Parathyroid adenoma (tissue), 2 donors: ENCODE data around the gene POU6F2.

ENCODE experiments used
- H2AFZ ChIP-seq: fragments of 300-600 bp; sonication (generic); one replicate; pipeline ENCODE4 v1.7.0; 2017; ENCODE audit warnings: antibody characterized with exemption, mild to moderate bottlenecking
- H3K27ac ChIP-seq: fragments of 300-600 bp; sonication (generic); one replicate; pipeline ENCODE4 v1.7.0; 2017
- H3K27me3 ChIP-seq: fragments of 300-600 bp; sonication (generic); one replicate; pipeline ENCODE4 v1.7.0; 2017; ENCODE audit warnings: low read length; ENCODE audit not compliant: control insufficient read depth, insufficient read depth
- H3K36me3 ChIP-seq: fragments of 300-600 bp; sonication (generic); one replicate; pipeline ENCODE4 v1.7.0; 2017; ENCODE audit warnings: low read length; ENCODE audit not compliant: control insufficient read depth, insufficient read depth
- H3K4me1 ChIP-seq: fragments of 300-600 bp; sonication (generic); one replicate; pipeline ENCODE4 v1.7.0; 2017; ENCODE audit warnings: control low read depth
- H3K4me2 ChIP-seq: fragments of 300-600 bp; sonication (generic); one replicate; pipeline ENCODE4 v1.7.0; 2017; ENCODE audit warnings: low read length
- H3K4me3 ChIP-seq: fragments of 300-600 bp; sonication (generic); one replicate; pipeline ENCODE4 v1.7.0; 2017; ENCODE audit warnings: low read depth, low read length
- H3K79me2 ChIP-seq: fragments of 300-600 bp; sonication (generic); one replicate; pipeline ENCODE4 v1.7.0; 2017; ENCODE audit warnings: control low read depth
- H3K9ac ChIP-seq: fragments of 300-600 bp; sonication (generic); one replicate; pipeline ENCODE4 v1.7.0; 2017; ENCODE audit warnings: mild to moderate bottlenecking
- H3K9me3 ChIP-seq: fragments of 300-600 bp; sonication (generic); one replicate; pipeline ENCODE4 v1.7.0; 2017; ENCODE audit warnings: low read length; ENCODE audit not compliant: control insufficient read depth
- TF ChIP-seq, protein P1 (sequence below): fragments of 300-600 bp; sonication (generic); IDR thresholded peaks from one replicate; pipeline ENCODE4 v1.7.0; 2017; ENCODE audit warnings: antibody characterized with exemption, mild to moderate bottlenecking
- donor health status: primary hyperparathyroidism.

Gene POU6F2

DNA sequence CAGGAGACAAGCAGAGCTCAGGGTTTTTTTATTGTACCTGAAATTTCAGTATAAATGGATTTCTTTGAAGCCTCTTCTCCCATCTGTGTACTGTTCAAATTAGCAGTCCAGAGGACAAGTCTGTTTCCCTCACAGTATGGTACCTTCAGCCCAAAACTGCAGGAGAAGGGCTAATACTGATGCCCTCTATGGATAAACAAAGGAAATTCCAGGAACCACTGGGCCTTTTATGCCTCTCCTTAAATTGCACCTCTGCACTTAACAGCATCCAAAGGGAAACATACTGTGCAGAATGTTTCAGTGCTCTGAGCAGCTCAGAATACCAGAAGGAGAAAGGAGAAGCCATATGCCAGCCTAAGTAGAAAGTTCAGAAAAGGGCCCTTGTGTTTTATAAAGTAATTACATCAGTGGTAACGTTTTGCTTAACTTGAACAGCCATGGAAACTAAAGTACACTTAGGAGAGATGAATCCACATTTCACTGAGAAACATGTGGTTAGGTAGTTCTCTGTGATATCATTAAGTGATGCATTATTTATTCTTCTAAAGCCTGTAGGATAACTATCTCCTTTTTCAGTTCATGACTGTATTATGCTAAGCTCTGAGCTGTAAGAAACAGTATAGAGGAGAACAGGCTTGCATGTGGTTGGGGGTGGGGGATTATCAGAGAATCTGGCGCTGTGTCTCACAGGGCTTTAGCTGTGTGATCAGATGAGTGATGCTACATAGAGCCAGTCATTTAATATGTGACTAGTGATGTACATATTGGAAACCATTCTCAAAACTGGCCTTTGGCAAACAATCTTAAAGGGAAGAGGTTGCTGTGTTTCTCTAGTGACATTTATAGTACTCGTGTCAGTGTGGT lies 111.3 kb downstream of the POU6F2 start:
- TF ChIP-seq, protein P1, sequence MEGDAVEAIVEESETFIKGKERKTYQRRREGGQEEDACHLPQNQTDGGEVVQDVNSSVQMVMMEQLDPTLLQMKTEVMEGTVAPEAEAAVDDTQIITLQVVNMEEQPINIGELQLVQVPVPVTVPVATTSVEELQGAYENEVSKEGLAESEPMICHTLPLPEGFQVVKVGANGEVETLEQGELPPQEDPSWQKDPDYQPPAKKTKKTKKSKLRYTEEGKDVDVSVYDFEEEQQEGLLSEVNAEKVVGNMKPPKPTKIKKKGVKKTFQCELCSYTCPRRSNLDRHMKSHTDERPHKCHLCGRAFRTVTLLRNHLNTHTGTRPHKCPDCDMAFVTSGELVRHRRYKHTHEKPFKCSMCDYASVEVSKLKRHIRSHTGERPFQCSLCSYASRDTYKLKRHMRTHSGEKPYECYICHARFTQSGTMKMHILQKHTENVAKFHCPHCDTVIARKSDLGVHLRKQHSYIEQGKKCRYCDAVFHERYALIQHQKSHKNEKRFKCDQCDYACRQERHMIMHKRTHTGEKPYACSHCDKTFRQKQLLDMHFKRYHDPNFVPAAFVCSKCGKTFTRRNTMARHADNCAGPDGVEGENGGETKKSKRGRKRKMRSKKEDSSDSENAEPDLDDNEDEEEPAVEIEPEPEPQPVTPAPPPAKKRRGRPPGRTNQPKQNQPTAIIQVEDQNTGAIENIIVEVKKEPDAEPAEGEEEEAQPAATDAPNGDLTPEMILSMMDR = no peak
- H3K9me3 ChIP-seq = no peaks in the 10 kb centered on the region
- H2AFZ ChIP-seq = no peak overlapping the region
- no peaks in the 10 kb centered on the region for H3K27me3 ChIP-seq
- no peak overlapping the region for H3K4me2 ChIP-seq
- no peaks in the 10 kb centered on the region for H3K79me2 ChIP-seq
- no peak overlapping the region for H3K9ac ChIP-seq
- H3K27ac ChIP-seq = no peak overlapping the region
- H3K4me3 ChIP-seq = no peak overlapping the region
- H3K36me3 ChIP-seq = no peaks in the 10 kb centered on the region
- H3K4me1 ChIP-seq = no peaks in the 10 kb centered on the region

DNA sequence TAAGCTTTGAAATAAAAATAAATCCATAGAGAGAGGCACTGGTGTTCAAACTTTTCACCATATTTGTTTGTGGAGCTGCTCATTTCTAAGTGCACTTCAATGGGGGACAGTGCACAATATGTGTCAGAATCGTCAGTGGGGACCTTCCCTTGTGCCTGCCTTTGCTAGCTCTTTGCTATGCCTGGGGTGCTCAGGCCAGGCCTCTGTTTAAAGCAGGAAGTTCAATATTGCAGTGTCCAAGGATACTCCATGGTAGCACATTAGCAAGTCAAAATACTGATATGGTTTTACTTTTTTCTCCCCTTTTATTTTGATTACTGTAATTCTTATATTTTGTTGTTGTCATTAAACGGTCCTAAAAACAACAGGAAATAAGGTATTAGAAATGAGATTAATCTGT lies 113.4 kb downstream of the POU6F2 start:
- no peak overlapping the region for H3K27ac ChIP-seq
- TF ChIP-seq, protein P1 = no peak
- no peaks in the 10 kb centered on the region for H3K36me3 ChIP-seq
- no peak overlapping the region for H3K9ac ChIP-seq
- H3K4me3 ChIP-seq = no peak overlapping the region
- H3K79me2 ChIP-seq = no peaks in the 10 kb centered on the region
- no peak overlapping the region for H3K4me2 ChIP-seq
- H3K27me3 ChIP-seq = no peaks in the 10 kb centered on the region
- H3K9me3 ChIP-seq = no peaks in the 10 kb centered on the region
- no peaks in the 10 kb centered on the region for H3K4me1 ChIP-seq
- H2AFZ ChIP-seq = no peak overlapping the region

DNA sequence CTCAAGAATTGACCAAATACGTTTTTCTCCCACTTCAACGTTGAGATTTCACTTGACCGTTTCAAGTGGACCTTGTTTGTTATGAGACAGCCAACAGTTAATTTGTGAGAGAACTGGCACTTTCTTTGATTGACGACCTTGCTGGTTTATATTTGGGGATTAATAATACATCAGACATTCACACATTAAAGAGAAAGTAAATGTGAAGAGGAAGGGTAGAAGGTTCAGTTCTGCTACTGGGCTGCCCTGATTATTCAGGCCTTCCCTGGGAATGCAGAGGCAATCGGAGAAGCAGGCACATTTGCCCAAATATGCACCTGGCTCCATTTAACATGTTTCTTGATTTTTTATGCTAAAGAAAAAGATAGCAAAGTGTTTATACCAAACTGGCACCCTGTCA lies 114.1 kb downstream of the POU6F2 start:
- Histone ChIP-seq H3K27ac (no peak overlapping the region), H3K9me3 (no peaks in the 10 kb centered on the region), H3K9ac (no peak overlapping the region), H3K4me1 (no peaks in the 10 kb centered on the region), H3K36me3 (no peaks in the 10 kb centered on the region), H3K4me3 (no peak overlapping the region), H2AFZ (no peak overlapping the region), H3K4me2 (no peak overlapping the region), H3K27me3 (no peaks in the 10 kb centered on the region), H3K79me2 (no peaks in the 10 kb centered on the region)
- TF ChIP-seq, protein P1 = no peak

DNA sequence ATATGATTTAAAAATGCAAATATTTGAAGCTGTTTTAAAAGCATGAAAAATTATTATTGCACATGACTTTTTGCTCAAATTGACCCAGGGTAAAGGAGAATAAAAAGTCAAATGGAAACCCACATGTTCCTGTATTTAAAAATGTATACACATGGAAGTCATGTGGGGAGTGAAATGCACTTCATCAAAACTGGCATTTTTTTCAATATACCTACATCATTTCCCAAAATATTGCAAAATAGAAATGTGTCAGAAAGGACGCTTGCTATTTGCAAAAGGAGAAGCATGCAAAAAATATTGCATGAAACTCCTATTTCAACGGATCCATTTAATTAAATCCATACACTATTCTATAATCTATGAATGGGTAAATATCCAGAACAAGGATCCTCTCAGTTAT lies 117.0 kb downstream of the POU6F2 start:
- Histone ChIP-seq H3K79me2 (no peaks in the 10 kb centered on the region), H3K9me3 (no peaks in the 10 kb centered on the region), H3K27me3 (no peaks in the 10 kb centered on the region), H3K4me2 (no peak overlapping the region), H3K27ac (no peak overlapping the region), H3K4me1 (no peaks in the 10 kb centered on the region), H2AFZ (no peak overlapping the region), H3K36me3 (no peaks in the 10 kb centered on the region), H3K4me3 (no peak overlapping the region), H3K9ac (no peak overlapping the region)
- TF ChIP-seq, protein P1 = no peak
